ENCODE measurements around the gene SLC35F6. TPM values are rescaled to one million over a fixed set of nuclear protein-coding genes. Genes with fewer than 3 reads are reported as not detected.

SLC35F6 gene, protein sequence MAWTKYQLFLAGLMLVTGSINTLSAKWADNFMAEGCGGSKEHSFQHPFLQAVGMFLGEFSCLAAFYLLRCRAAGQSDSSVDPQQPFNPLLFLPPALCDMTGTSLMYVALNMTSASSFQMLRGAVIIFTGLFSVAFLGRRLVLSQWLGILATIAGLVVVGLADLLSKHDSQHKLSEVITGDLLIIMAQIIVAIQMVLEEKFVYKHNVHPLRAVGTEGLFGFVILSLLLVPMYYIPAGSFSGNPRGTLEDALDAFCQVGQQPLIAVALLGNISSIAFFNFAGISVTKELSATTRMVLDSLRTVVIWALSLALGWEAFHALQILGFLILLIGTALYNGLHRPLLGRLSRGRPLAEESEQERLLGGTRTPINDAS
- total RNA-seq = 10 to 100 TPM; 20.2 to 47.3 (median 38.2) TPM

DNA sequence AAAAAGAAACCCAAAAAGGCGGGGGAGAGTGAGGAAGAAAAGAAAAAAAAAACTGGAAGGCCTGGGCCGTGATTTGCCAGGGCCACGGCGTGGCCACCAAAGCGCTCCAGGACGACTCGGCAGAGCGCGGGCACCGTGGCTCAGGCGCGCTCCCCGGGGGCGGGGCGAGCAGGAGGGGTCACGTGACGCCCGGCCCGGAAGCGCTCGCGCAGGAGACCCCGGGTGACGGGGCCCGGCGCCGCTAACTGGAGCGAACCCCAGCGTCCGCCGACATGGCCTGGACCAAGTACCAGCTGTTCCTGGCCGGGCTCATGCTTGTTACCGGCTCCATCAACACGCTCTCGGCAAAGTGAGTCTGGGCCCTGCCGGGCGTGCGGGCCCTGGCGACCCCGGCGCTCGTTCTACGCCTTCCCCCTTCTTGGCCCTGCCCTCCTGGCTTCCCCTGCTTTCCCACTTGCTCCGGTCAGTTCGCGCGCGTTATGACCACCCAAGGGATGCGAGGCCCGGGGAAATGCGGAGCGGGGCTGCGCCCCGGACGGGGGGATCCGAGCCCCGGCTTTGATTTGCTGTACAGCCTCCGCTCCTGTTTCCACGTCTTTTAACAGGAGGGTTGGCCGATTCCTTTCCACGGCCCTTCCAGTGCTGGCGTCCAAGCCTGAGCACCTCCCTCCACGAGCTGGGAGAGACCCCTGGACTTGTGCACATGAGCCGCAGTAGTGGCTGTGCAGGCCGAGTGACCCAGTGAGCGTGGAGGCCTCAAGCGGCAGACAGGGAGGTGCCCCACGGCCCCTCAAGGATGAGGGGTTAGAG, at the start of gene SLC35F6:
Gene SLC35F6, plus strand, starts transcription at position 207 of the 810 bp plus-strand sequence. Its CDS starts 66 bp downstream, at position 273.
- Histone ChIP-seq H3K4me1 (peaks cover 0 to 54% (median 28%) of the 10 kb centered on the region in 3 donors), H3K27me3 (no peaks in the 10 kb centered on the region), H3K9me3 (no peaks in the 10 kb centered on the region), H3K36me3 (no peaks in the 10 kb centered on the region), H3K27ac (peak within 1 kb of the TSS; percentile 54 to 95 (median 93)), H3K4me3 (peak within 1 kb of the TSS; percentile 55 to 71)
- TF ChIP-seq, protein P1, sequence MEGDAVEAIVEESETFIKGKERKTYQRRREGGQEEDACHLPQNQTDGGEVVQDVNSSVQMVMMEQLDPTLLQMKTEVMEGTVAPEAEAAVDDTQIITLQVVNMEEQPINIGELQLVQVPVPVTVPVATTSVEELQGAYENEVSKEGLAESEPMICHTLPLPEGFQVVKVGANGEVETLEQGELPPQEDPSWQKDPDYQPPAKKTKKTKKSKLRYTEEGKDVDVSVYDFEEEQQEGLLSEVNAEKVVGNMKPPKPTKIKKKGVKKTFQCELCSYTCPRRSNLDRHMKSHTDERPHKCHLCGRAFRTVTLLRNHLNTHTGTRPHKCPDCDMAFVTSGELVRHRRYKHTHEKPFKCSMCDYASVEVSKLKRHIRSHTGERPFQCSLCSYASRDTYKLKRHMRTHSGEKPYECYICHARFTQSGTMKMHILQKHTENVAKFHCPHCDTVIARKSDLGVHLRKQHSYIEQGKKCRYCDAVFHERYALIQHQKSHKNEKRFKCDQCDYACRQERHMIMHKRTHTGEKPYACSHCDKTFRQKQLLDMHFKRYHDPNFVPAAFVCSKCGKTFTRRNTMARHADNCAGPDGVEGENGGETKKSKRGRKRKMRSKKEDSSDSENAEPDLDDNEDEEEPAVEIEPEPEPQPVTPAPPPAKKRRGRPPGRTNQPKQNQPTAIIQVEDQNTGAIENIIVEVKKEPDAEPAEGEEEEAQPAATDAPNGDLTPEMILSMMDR (IDR thresholded peaks at IDR 0.05) = peak in 1 of 4 experiments; percentile 34
- TF ChIP-seq EP300 (IDR thresholded peaks at IDR 0.05) = no peak
- peak; percentile 89 for TF ChIP-seq POLR2AphosphoS5 (IDR thresholded peaks at IDR 0.05)
- TF ChIP-seq POLR2A (IDR thresholded peaks at IDR 0.05) = peak; percentile 86 to 90
- WGBS, 2 donors (ENCODE audit: low coverage in 1 of 2) = 0% methylated on average over 7 of the region's 68 CpGs; no CpG with 5 or more reads in 1 of the 2 donors
- ATAC-seq = peak; percentile 91

DNA sequence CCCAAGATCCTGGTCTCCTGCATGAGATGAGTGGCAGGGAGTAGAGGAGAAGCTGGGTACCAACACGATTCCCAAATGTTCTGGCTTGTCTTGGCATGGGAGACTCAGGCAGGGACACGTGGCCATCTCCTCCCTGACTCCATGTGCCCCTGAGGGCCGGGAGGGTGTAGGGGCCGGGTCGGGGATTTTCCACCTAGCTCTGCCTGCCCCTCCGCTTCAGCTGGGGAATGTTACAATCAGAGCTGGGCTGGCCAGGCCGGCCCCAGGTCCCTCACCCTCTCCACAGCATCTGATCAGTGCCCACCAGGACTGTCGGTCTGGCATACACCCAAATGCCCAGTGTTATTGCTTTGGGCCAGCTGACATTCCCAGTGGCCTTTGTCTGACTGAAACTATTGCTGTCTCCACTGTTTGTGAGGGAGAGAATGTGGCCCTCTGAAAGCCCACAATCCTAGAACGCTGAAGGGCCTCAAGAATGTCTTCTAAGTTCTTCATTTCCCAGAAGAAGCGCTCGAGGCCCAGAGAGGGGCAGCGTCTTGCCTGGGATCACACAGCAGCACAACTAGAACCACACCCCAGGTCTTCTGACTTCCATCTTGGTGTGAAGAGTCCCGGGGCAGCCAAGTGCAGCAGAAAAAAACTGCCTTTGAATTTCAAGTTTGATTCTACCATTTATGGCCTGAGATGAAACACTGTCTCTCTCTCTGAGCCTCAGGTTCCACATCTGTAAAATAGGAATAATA, 48.4 kb upstream of the SLC35F6 start:
- no peaks in the 10 kb centered on the region for H3K9me3 ChIP-seq
- no peak for ATAC-seq
- TF ChIP-seq POLR2A (IDR thresholded peaks at IDR 0.05) (no peak), POLR2AphosphoS5 (IDR thresholded peaks at IDR 0.05) (no peak), EP300 (IDR thresholded peaks at IDR 0.05) (no peak)
- TF ChIP-seq, protein P1 (IDR thresholded peaks at IDR 0.05) = no peak
- H3K4me1 ChIP-seq = peaks cover 0 to 91% (median 30%) of the 10 kb centered on the region in 3 donors
- H3K27me3 ChIP-seq = no peaks in the 10 kb centered on the region
- peak overlapping the region in 3 of 4 donors; percentile 52 to 76 (median 54) for H3K27ac ChIP-seq
- WGBS, 2 donors (ENCODE audit: low coverage in 1 of 2) = 71 to 76% methylated on average over 2 to 3 of the region's 13 CpGs
- no peak overlapping the region for H3K4me3 ChIP-seq
- no peaks in the 10 kb centered on the region for H3K36me3 ChIP-seq

DNA sequence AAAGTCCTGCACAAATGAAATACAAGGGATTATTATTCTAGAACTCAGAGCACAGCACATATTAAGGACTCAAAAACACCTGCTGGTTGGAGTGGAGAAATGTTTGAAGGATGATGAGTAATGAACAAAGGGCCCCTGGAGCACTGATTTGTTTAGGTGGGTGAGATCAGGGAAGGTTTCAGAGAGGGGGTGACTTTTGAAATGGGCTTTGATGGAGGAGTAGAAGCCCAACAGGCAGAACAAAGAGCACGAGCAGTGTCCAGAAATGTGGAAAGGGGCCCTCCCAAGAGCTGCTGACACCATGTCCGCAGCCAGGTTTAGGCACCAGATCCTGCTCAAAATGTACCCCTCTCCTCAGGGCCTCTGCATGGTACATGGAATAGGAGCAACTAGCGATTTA, 47.7 kb upstream of the SLC35F6 start:
- Histone ChIP-seq H3K36me3 (no peaks in the 10 kb centered on the region), H3K9me3 (no peaks in the 10 kb centered on the region), H3K27me3 (no peaks in the 10 kb centered on the region), H3K4me1 (peaks cover 0 to 91% (median 36%) of the 10 kb centered on the region in 3 donors), H3K4me3 (no peak overlapping the region), H3K27ac (peak overlapping the region in 1 of 4 donors; percentile 6)
- TF ChIP-seq, protein P1 (IDR thresholded peaks at IDR 0.05) = no peak
- TF ChIP-seq POLR2A (IDR thresholded peaks at IDR 0.05) (no peak), POLR2AphosphoS5 (IDR thresholded peaks at IDR 0.05) (no peak), EP300 (IDR thresholded peaks at IDR 0.05) (no peak)
- WGBS, 2 donors (ENCODE audit: low coverage in 1 of 2) = 51 to 93% methylated on average over 2 to 3 of the region's 3 CpGs
- no peak for ATAC-seq

DNA sequence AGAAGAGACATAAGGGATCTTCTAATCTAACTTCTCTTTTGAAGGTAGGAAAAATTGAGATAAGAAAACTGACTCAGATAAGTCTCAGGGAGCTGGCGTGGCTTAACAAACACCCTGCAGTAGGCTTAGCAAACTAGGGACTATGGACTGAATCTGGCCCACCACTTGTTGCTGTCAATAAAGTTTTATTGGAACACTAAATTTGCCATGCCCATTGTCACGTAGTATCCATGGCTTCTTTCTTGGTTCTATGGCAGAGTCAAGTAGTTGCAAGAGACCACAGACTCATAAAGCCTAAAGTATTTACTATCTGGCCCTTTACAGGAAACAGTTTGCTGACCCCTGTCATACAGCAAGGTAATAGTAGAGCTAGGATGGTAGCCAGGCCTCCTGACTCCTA, 47.3 kb upstream of the SLC35F6 start:
- 67% methylated on average over 1 of the region's 2 CpGs; no CpG with 5 or more reads in 1 of the 2 donors for WGBS, 2 donors (ENCODE audit: low coverage in 1 of 2)
- Histone ChIP-seq H3K36me3 (no peaks in the 10 kb centered on the region), H3K4me3 (no peak overlapping the region), H3K27me3 (no peaks in the 10 kb centered on the region), H3K4me1 (peaks cover 4 to 91% (median 40%) of the 10 kb centered on the region in 3 donors), H3K9me3 (no peaks in the 10 kb centered on the region), H3K27ac (peak overlapping the region in 2 of 4 donors; percentile 48 to 52)
- no peak for TF ChIP-seq EP300 (IDR thresholded peaks at IDR 0.05)
- no peak for ATAC-seq

DNA sequence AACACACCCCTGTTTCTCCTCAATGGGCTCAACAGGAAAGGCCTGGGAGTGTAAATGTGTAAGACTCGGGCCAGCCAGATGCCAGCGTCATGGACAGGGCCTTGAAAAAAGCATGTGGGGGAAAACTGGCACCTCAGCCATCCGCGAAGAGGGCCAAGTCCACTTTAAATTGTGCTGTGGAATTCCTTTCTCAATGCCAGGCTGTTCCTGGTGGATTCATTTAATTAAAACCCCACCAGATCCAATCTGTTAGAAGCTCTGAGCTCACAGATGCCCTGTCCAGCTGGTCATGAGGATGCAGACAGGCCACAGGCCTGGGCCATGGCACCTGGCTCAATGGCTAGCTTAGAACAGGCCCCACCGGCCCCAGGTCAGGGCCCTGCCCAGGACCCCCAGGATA, 46.7 kb upstream of the SLC35F6 start:
- 81% methylated on average over 2 of the region's 5 CpGs; no CpG with 5 or more reads in 1 of the 2 donors for WGBS, 2 donors (ENCODE audit: low coverage in 1 of 2)
- no peak for TF ChIP-seq EP300 (IDR thresholded peaks at IDR 0.05)
- no peak for TF ChIP-seq POLR2A (IDR thresholded peaks at IDR 0.05)
- no peak for TF ChIP-seq POLR2AphosphoS5 (IDR thresholded peaks at IDR 0.05)
- TF ChIP-seq, protein P1 (IDR thresholded peaks at IDR 0.05) = no peak
- no peak for ATAC-seq

More for the DNA sequence above, 46.7 kb upstream of the SLC35F6 start:
- no peaks in the 10 kb centered on the region for H3K36me3 ChIP-seq
- H3K4me3 ChIP-seq = no peak overlapping the region
- H3K9me3 ChIP-seq = no peaks in the 10 kb centered on the region
- H3K27me3 ChIP-seq = no peaks in the 10 kb centered on the region
- H3K27ac ChIP-seq = peak overlapping the region in 2 of 4 donors; percentile 48 to 52
- peaks cover 5 to 91% (median 37%) of the 10 kb centered on the region in 3 donors for H3K4me1 ChIP-seq
